ENCODE data around the gene MLST8. TPM values are rescaled to one million over a fixed set of nuclear protein-coding genes. Genes with fewer than 3 reads are reported as not detected.
"Not testable (repeated sequence)": the region's sequence is repeated elsewhere in the genome, so short reads cannot be mapped to it uniquely, and the experiment has no call there.

Gene MLST8
- polyA plus RNA-seq, 3 donors, result 41.6 to 55.8 (median 44.5) TPM

DNA sequence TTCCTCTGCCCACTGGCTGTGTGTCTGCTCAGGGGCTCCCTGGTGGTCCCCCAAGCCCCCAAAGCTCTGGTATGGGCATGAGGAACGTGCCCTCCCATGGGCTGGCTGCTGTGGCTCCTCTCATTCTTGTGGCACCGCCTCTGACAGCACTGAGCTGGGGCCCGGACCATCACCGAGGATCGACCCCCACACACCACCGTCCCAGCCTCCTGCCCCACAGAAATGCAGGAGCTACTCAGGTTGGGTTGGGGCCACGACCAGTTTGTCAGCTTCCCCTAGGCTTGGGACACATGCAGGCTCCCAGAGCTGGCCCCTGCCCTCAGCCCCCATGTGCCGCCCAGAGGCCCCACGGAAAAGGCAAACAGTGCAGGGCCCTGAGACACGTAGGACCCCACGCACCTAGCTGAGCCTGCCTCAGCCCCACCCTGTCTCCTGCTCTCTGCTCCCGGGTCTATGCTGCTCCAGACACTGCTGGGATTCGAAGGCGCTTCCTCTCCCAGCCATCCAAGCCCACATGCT is 5.6 kb upstream of the MLST8 start:
- DNase-seq (ENCODE audit: extremely low read depth in 1 of 11, low read depth in 9 of 11, low spot score in 4 of 11), result no peak

GRCh38 chr16:2200313-2200712 is 4.9 kb upstream of the MLST8 start:
- no peak for DNase-seq (ENCODE audit: extremely low read depth in 1 of 11, low read depth in 9 of 11, low spot score in 4 of 11)

GRCh38 chr16:2203119-2203688 is 2.0 kb upstream of the MLST8 start:
- DNase-seq (ENCODE audit: extremely low read depth in 1 of 11, low read depth in 9 of 11, low spot score in 4 of 11), result not testable (repeated sequence)

DNA sequence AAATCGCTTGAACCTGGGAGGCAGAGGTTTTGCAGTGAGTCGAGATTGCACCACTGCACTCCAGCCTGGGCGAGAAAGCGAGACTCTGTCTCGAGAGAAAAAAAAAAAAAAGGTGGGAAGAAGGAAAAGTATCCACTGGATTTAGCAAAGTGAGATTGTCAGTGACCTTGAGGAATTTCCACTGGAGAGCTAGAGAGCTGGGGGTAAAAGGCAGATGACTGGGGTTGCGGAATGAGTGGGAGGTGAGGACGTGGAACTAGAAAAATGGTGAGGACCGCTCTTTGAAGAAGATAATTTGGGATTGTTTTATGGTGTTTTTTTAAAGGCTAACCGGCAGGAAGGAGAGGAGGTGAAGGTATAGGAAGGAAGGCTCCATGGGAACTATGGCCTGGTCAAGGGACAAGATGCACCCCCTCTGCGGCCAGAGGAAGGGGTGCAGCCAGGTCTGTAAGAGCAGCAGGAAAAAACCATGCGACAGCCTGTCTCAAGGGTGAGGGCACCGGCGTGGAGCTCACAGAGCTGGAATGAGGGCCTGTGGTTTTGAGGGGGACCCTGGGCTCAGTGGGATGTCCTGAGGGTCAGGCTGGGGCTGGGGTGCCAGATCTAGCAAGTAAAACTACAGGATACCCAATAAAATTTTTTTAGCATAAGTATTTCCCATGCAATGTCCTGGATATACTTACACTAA is 694 bp upstream of the MLST8 start:
- no peak for DNase-seq (ENCODE audit: extremely low read depth in 1 of 11, low read depth in 9 of 11, low spot score in 4 of 11)

DNA sequence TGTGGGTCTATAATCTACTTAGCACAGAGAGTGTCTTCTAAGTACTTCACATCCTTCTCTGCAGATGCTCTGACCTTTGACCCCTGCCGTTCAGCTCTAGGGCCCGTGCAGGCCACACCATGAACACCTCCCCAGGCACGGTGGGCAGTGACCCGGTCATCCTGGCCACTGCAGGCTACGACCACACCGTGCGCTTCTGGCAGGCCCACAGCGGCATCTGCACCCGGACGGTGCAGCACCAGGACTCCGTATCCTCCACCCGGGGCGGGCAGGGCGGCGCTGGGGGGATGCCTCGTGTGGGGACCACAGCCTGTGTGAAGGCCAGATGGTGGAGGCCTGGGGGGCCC is 686 bp downstream of the MLST8 start:
- no peak for DNase-seq (ENCODE audit: extremely low read depth in 1 of 11, low read depth in 9 of 11, low spot score in 4 of 11)

DNA sequence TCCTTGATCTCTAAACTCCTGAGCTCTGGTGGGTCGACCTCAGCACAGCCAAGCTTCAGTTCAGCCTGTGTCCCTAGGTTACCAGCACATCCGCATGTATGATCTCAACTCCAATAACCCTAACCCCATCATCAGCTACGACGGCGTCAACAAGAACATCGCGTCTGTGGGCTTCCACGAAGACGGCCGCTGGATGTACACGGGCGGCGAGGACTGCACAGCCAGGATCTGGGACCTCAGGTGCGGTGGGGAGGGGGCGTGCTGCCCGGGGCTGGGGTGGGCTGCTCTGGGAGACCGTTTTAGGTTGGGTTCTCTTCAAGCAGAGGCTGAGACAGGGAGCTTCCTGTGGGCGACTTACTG is 1.1 kb downstream of the MLST8 start:
- DNase-seq (ENCODE audit: extremely low read depth in 1 of 11, low read depth in 9 of 11, low spot score in 4 of 11), result no peak

GRCh38 chr16:2206780-2207433 is 1.7 kb downstream of the MLST8 start:
- DNase-seq (ENCODE audit: extremely low read depth in 1 of 11, low read depth in 9 of 11, low spot score in 4 of 11), result no peak

DNA sequence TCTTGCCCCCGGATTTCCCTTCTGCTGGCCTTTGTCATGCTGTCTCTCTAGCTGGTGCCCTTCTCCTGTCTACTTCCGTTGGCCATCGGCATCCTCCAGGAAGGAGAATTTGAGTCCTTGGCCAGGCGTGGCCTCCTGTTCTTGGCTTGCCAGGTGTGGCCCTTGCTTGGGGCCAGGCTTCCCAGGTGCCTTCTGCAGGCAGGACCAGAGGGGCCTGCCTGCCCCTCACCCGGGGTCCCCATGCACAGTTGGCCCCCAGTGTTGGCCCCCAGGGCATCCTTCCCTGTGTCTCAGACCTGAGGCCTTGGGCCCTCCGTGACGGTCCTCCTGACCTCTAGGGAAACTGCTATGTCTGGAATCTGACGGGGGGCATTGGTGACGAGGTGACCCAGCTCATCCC is 2.6 kb downstream of the MLST8 start:
- no peak for DNase-seq (ENCODE audit: extremely low read depth in 1 of 11, low read depth in 9 of 11, low spot score in 4 of 11)

GRCh38 chr16:2208308-2208707 is 3.1 kb downstream of the MLST8 start:
- no peak for DNase-seq (ENCODE audit: extremely low read depth in 1 of 11, low read depth in 9 of 11, low spot score in 4 of 11)

DNA sequence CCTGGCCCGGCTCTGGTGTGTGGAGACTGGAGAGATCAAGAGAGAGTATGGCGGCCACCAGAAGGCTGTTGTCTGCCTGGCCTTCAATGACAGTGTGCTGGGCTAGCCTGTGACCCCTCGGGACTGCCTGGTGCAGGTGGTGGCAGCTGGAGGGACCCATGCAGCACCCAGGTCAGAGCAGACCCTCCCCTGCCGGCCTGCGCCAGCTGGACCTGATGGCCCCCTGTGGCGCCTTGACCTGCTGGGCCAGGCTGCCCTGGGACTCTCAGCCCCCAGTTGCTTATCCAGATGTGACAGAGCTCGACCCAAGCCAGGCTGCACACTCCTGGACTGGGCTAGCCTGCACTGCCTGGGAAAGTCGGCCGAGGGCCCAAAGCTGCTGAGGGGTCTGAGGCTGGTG is 3.5 kb downstream of the MLST8 start:
- no peak for DNase-seq (ENCODE audit: extremely low read depth in 1 of 11, low read depth in 9 of 11, low spot score in 4 of 11)

- no peak for DNase-seq (ENCODE audit: extremely low read depth in 1 of 11, low read depth in 9 of 11, low spot score in 4 of 11)
Measured at GRCh38 chr16:2209258-2210008, 4.2 kb downstream of the MLST8 start.

- no peak for DNase-seq (ENCODE audit: extremely low read depth in 1 of 11, low read depth in 9 of 11, low spot score in 4 of 11)
Measured at GRCh38 chr16:2210009-2210332, 4.7 kb downstream of the MLST8 start.

DNA sequence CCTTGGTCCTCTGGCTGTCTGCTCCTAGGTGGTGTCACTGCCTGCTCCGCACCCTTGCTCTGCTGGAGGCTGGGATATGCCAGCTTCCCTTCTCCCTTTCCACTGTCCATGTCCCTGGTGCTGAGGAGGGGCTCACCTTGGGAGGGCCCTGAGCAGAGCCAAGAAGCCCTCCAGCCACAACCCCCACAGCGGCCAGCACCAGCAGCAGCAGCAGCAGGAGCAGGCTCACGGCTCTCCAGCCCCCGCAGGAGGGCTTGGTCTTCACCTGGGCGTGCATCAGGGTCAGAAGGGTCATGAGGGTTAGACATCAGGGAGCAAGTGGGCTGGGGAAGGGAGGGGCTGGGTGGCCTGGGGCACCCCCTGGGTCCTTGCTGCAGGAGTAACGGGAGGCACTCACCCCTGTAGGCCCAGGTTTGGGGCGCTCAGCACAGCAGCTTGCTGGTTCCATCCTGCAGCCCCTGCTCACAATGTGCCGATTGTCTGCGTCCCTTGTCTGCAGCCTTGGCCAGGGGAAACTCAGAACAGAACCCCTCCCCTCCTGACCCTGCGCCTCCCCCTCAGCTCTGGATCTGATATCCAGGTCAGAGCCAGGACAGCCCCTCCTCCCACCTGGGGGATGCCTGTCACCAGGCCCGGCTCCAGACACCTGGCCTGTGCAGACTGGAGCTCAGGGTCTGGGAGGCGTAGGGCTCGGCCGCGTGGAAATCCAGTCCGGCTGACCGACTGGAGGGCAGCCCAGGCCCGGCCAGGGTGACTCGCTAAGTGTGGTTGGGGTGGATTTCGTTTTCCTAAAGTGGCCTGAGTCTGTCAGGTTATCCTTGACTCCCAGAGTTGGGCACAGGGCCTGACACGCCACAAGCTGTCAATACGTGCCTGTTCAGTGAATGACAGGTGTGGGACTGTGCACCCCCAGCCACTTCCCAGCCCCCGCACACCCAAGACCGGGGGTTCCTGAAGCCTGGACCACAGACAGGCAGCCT is 5.4 kb downstream of the MLST8 start, which contains the start of gene BRICD5:
Gene BRICD5 (minus strand): TSS at position 478 of the 980 bp plus-strand sequence. CDS start 30 bp downstream, at position 448.
- no peak for DNase-seq (ENCODE audit: extremely low read depth in 1 of 11, low read depth in 9 of 11, low spot score in 4 of 11)

- no peak for DNase-seq (ENCODE audit: extremely low read depth in 1 of 11, low read depth in 9 of 11, low spot score in 4 of 11)
Measured at GRCh38 chr16:2211923-2212347, 6.7 kb downstream of the MLST8 start.

GRCh38 chr16:2212362-2213324 is 7.4 kb downstream of the MLST8 start:
- no peak for DNase-seq (ENCODE audit: extremely low read depth in 1 of 11, low read depth in 9 of 11, low spot score in 4 of 11)

DNA sequence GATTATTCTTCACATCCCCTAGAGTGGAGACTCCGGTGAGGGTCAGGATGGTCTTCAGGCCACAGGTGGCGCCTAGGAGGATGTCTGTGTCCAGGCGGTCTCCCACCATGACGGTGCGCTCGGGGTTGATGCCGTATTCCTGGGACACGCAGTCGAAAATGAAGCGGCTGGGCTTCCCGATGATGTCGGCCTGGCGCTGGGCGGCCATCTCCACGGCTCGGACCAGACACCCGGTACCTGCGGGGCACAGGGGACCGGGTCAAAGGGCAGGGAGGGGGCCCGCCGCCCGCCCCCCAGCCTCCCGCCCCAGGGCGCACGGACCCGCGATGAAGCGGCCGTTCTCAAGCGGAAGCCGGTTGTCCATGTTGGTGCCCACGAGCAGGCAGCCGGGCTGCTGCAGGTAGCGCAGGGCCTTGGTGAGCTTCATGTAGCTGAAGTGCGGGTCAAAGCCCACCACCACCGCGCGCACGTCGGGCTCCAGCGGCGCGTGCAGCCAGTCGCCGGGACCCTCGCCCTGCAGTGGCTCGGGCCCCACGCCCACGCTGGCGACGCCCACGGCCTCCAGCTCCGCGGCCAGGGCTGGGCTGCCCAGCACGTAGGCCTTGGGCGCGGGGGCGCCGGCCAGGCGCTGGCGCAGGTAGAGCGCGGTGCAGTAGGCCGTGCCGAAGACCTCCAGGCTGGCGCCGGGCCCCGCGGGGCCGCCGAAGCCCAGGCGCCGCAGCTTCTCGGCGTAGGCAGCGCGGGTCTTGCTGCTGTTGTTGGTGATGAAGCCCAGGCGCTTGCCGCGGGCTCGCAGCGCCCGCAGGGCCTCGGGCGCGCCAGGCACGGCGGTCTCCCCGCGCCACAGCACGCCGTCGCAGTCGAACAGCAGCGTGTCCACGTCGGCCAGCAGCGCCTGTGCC is 8.8 kb downstream of the MLST8 start:
- no peak for DNase-seq (ENCODE audit: extremely low read depth in 1 of 11, low read depth in 9 of 11, low spot score in 4 of 11)

- DNase-seq (ENCODE audit: extremely low read depth in 1 of 11, low read depth in 9 of 11, low spot score in 4 of 11), result no peak
Measured at GRCh38 chr16:2214719-2214968, 9.4 kb downstream of the MLST8 start, which contains the start of gene PGP. Gene PGP (minus strand): TSS chr16:2214840. CDS start chr16:2214777, 63 bp downstream.

Data from renal cortex interstitium (tissue), 11 donors.